Activated T-cell treated with anti-CD3 and anti-CD28 coated beads for 4 hours (primary cell): ENCODE measurements around the gene METTL25.

Experiments
- DNase-seq: peaks from one replicate; pipeline ENCODE4 v3.0.0-alpha.2; 2020

METTL25 gene

GRCh38 chr12:82407481-82407880 lies 49.2 kb downstream of the METTL25 start:
- no peak for DNase-seq

GRCh38 chr12:82408844-82409243 lies 50.5 kb downstream of the METTL25 start:
- DNase-seq = no peak

GRCh38 chr12:82411546-82412230 lies 53.4 kb downstream of the METTL25 start:
- DNase-seq = no peak

GRCh38 chr12:82412246-82412645 lies 53.9 kb downstream of the METTL25 start:
- DNase-seq = no peak

GRCh38 chr12:82414044-82414443 lies 55.7 kb downstream of the METTL25 start:
- DNase-seq = no peak

- no peak for DNase-seq
Observed at GRCh38 chr12:82414926-82415325, 56.6 kb downstream of the METTL25 start.

GRCh38 chr12:82415402-82415801 lies 57.1 kb downstream of the METTL25 start:
- DNase-seq = no peak

GRCh38 chr12:82425241-82425640 lies 66.9 kb downstream of the METTL25 start:
- DNase-seq = no peak

- no peak for DNase-seq
Observed at GRCh38 chr12:82426081-82426480, 67.8 kb downstream of the METTL25 start.

GRCh38 chr12:82426586-82426985 lies 68.3 kb downstream of the METTL25 start:
- no peak for DNase-seq

GRCh38 chr12:82430541-82431145 lies 72.3 kb downstream of the METTL25 start:
- DNase-seq = no peak

GRCh38 chr12:82434392-82434911 lies 76.1 kb downstream of the METTL25 start:
- DNase-seq = no peak

GRCh38 chr12:82436354-82436753 lies 78.0 kb downstream of the METTL25 start:
- DNase-seq = no peak

- DNase-seq = no peak
Observed at GRCh38 chr12:82437744-82438143, 79.4 kb downstream of the METTL25 start.

- no peak for DNase-seq
Observed at GRCh38 chr12:82438356-82438755, 80.0 kb downstream of the METTL25 start.

GRCh38 chr12:82440885-82441284 lies 82.6 kb downstream of the METTL25 start:
- no peak for DNase-seq

GRCh38 chr12:82448911-82449578 lies 90.7 kb downstream of the METTL25 start:
- DNase-seq = no peak

- DNase-seq = no peak
Observed at GRCh38 chr12:82456633-82457032, 98.3 kb downstream of the METTL25 start.

- DNase-seq = no peak
Observed at GRCh38 chr12:82458101-82458500, 99.8 kb downstream of the METTL25 start.

GRCh38 chr12:82461393-82461792 lies 103.1 kb downstream of the METTL25 start:
- no peak for DNase-seq

- no peak for DNase-seq
Observed at GRCh38 chr12:82461836-82462235, 103.5 kb downstream of the METTL25 start.

GRCh38 chr12:82468563-82468962 lies 110.2 kb downstream of the METTL25 start:
- DNase-seq = no peak

- DNase-seq = no peak
Observed at GRCh38 chr12:82470906-82471512, 112.7 kb downstream of the METTL25 start.
